Breast epithelium (tissue), 4 donors: Measurements from ENCODE around the gene SPATA7. TPM values are rescaled to one million over a fixed set of nuclear protein-coding genes. Genes with fewer than 3 reads are reported as not detected.

Source experiments
- DNase-seq, 2 donors: peaks; one replicate each; pipeline ENCODE4 v3.0.0-alpha.2; 2019; ENCODE audit warnings: low spot score in 2 of 2
- H3K27ac ChIP-seq, 2 donors: fragments of 200-600 bp; sonication (generic) in 1 of 2; one replicate each; pipeline ENCODE4 v1.5.1; 2016 to 2019; ENCODE audit warnings: mild to moderate bottlenecking in 1 of 2
- H3K27me3 ChIP-seq, 2 donors: fragments of 200-600 bp; sonication (generic) in 1 of 2; one replicate each; pipeline versions ENCODE4 v1.5.1 to v1.6.0; 2017 to 2019; ENCODE audit warnings: control low read depth in 1 of 2, mild to moderate bottlenecking in 1 of 2
- H3K36me3 ChIP-seq: fragments of 200-600 bp; one replicate; pipeline ENCODE4 v1.5.1; 2019
- H3K4me1 ChIP-seq, 2 donors: fragments of 200-600 bp; sonication (generic); one replicate each; pipeline ENCODE4 v1.5.1; 2016 to 2019; ENCODE audit warnings: control low read depth in 1 of 2
- H3K4me3 ChIP-seq, 3 donors: fragments of 200-600 bp; sonication (generic); 1 replicate in 2 of 3; 2 replicates in 1 of 3; pipeline ENCODE4 v1.5.1; 2016 to 2019; ENCODE audit warnings: mild to moderate bottlenecking in 3 of 3, moderate library complexity in 2 of 3
- H3K9me3 ChIP-seq, 2 donors: fragments of 200-600 bp; sonication (generic) in 1 of 2; one replicate each; pipeline ENCODE4 v1.5.1; 2016 to 2019; ENCODE audit warnings: control low read depth in 1 of 2
- CTCF ChIP-seq, 3 donors: fragments of 450-650 bp; IDR thresholded peaks; one replicate each; pipeline ENCODE4 v1.5.1; 2016 to 2017; ENCODE audit warnings: antibody characterized with exemption in 3 of 3, mild to moderate bottlenecking in 3 of 3, moderate library complexity in 3 of 3
- POLR2A ChIP-seq: fragments of 450-650 bp; IDR thresholded peaks from one replicate; pipeline ENCODE4 v1.6.1; 2016; ENCODE audit warnings: antibody characterized with exemption, mild to moderate bottlenecking, moderate library complexity
- POLR2AphosphoS5 ChIP-seq, 3 donors: sonication (generic); formaldehyde crosslinking; IDR thresholded peaks; one replicate each; pipeline ENCODE4 v1.6.1; 2017; ENCODE audit warnings: antibody characterized with exemption in 3 of 3
- intact Hi-C: fragments of 100-400 bp; cut with DNase I; formaldehyde crosslinking; loops from one replicate; pipeline ENCODE4 v1.15.1; 2023; ENCODE audit warnings: low total_unique reads
- total RNA-seq, 3 donors: library from RNA; depleted of rRNA; stranded (reverse); fragments of >200 nt; gene quantifications; one replicate each; pipeline ENCODE4 v1.1.0, GENCODE V29; 2016

Gene SPATA7
- total RNA-seq, 3 donors from 2014 or later = 15.7 to 40.7 (median 23.3) TPM

GRCh38 chr14:88384718-88385117, 739 bp upstream of the SPATA7 start:
- peak overlapping the region; percentile 86 to 87 (median 86) for H3K4me3 ChIP-seq
- H3K27me3 ChIP-seq = no peaks in the 10 kb centered on the region
- H3K9me3 ChIP-seq = no peaks in the 10 kb centered on the region
- no peaks in the 10 kb centered on the region for H3K36me3 ChIP-seq
- intact Hi-C loops = no loop called here
- peak in 1 of 2 donors; percentile 19 for DNase-seq
- H3K27ac ChIP-seq = peak overlapping the region; percentile 88 to 91
- no peaks in the 10 kb centered on the region for H3K4me1 ChIP-seq
- TF ChIP-seq POLR2A (no peak), POLR2AphosphoS5 (IDR thresholded peaks at IDR 0.05) (no peak), CTCF (IDR thresholded peaks at IDR 0.05) (no peak)

- no peaks in the 10 kb centered on the region for H3K27me3 ChIP-seq
- no peaks in the 10 kb centered on the region for H3K9me3 ChIP-seq
- no peaks in the 10 kb centered on the region for H3K4me1 ChIP-seq
- H3K4me3 ChIP-seq = peak overlapping the region; percentile 86 to 87 (median 86)
- DNase-seq = no peak
- H3K36me3 ChIP-seq = no peaks in the 10 kb centered on the region
- H3K27ac ChIP-seq = peak overlapping the region; percentile 88 to 91
- intact Hi-C loops = no loop called here
- TF ChIP-seq CTCF (IDR thresholded peaks at IDR 0.05) (no peak), POLR2A (no peak)
Measured at GRCh38 chr14:88386256-88386794, 868 bp downstream of the SPATA7 start.

GRCh38 chr14:88388741-88389282, 3.4 kb downstream of the SPATA7 start:
- Histone ChIP-seq H3K36me3 (peaks cover 5% of the 10 kb centered on the region), H3K27me3 (no peaks in the 10 kb centered on the region), H3K4me3 (no peak overlapping the region), H3K27ac (no peak overlapping the region), H3K9me3 (no peaks in the 10 kb centered on the region), H3K4me1 (no peaks in the 10 kb centered on the region)
- no peak for TF ChIP-seq CTCF (IDR thresholded peaks at IDR 0.05)
- intact Hi-C loops = no loop called here
- no peak for DNase-seq

GRCh38 chr14:88392609-88393008, 7.2 kb downstream of the SPATA7 start:
- Histone ChIP-seq H3K27ac (no peak overlapping the region), H3K36me3 (peaks cover 5% of the 10 kb centered on the region), H3K9me3 (no peaks in the 10 kb centered on the region), H3K27me3 (no peaks in the 10 kb centered on the region), H3K4me1 (no peaks in the 10 kb centered on the region), H3K4me3 (no peak overlapping the region)
- no peak for TF ChIP-seq CTCF (IDR thresholded peaks at IDR 0.05)
- DNase-seq = no peak
- intact Hi-C loops = no loop called here

- H3K36me3 ChIP-seq = no peaks in the 10 kb centered on the region
Measured at GRCh38 chr14:88411039-88411438, 25.6 kb downstream of the SPATA7 start.

More at GRCh38 chr14:88411039-88411438, 25.6 kb downstream of the SPATA7 start:
- no peak for TF ChIP-seq POLR2AphosphoS5 (IDR thresholded peaks at IDR 0.05)
- no peak for TF ChIP-seq CTCF (IDR thresholded peaks at IDR 0.05)
- TF ChIP-seq POLR2A = no peak
- H3K4me1 ChIP-seq = no peaks in the 10 kb centered on the region
- no peak overlapping the region for H3K4me3 ChIP-seq
- H3K9me3 ChIP-seq = peaks cover 12 to 14% of the 10 kb centered on the region in 2 donors
- H3K27ac ChIP-seq = no peak overlapping the region
- DNase-seq = no peak
- no peaks in the 10 kb centered on the region for H3K27me3 ChIP-seq
- intact Hi-C loops = no loop called here
